ENCODE results near the gene FNDC3B.

The FNDC3B gene

GRCh38 chr3:172138792-172139507 lies 99.6 kb downstream of the FNDC3B start:
- DNase-seq: peak in 1 of 5 experiments; percentile 57

DNA sequence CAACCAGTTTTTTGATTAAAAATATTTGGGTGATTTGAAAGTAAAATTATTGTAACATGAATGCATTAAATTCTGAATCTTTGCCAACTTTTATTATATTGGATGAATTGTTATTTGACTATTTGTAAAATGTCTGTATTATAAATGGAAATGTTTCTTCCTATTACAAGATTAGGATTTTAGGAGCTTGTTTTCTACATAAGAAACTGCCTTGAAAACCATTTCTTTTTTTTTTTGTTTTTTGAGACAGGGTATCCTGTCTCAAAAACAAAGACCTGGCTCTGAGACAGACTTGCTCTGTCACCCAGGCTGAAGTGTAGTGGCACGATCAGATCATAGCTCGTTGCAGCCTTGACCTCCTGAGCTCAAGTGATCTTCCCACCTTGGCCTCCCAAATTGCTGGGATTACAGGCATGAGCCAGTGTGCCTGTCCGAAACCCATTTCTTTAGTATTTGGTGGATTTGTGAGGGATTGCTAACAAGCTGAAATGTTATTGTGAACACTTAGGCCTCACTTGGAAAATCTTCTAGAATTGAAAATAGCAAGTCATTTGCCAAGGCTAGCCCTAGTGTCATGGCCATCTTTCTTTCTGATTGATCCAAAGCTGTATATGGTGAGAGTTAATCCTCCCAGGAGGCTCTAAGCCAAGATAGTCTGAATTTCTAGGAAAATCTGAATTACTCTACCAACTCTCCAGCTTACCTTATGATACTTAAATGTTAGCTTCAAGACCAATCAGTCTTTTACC lies 100.3 kb downstream of the FNDC3B start:
- no peak for DNase-seq

GRCh38 chr3:172140499-172141391 lies 101.4 kb downstream of the FNDC3B start:
- DNase-seq: no peak

DNA sequence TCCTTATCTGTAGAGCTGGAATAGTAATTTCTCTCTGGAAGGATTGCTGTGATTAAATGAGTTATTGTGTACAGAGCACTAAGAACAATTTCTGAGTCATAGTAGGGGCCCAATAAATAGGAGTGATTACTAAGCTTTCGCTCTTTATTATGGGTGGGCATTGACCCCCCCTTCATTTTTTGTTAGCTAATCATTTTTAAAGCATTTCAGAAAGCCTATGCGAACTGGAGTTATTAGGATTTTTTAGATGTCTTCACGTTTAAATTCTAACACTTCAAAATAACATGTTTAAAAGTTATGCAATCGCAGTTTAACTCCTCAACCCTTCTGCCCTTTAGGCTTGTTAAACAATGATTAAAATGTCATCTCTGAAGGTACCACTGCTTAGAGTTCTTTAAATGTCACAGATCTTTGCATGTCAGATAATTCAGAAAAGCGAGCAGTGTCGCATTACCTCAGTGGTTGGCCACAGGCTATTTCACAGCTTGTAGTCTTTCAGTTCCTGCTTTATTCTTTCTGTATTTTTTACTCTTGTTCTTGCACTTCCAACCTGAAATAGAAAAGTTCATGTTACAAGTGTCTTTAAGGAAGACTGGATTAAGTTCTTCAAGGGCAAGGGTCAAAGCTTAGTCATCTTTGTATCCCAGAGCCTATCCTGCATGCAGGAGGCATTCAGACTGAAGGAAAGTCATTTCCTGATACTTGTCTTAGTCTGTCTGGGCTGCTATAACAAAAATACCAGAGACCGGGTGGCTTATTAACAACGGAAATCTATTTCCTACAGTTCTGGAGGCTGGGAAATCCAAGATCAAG lies 102.9 kb downstream of the FNDC3B start:
- DNase-seq: peak in 1 of 5 experiments; percentile 19

DNA sequence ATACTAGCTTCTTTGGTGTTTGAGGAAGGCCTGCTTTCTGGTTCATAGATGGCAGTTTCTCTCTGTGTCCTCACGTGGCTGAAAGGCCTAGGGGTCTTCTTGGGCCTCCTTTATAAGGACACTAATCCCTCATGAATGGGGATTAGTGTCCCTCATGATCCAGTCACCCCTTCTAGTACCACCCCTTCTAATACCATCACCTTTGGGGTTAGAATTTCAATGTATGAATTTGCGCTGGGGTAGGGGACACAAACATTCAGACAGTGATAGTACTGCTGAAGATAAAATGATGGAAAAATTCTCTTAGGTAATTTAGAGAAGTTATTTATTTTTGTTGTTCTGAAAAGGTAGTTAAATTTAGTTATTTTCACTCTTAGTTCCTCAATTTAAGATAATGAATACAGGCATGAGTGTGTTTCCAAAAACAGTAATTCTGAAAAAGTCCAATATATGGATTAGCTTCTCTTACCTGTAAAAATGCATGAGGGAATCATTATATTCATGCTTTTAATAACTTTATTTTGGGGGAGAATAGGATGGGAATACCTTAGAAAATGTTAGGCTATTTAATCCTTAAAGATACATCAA lies 103.6 kb downstream of the FNDC3B start:
- DNase-seq: no peak

- no peak for DNase-seq
These were observed 104.5 kb downstream of the FNDC3B start for GRCh38 chr3:172143739-172144497.

- no peak for DNase-seq
These were observed 105.2 kb downstream of the FNDC3B start for GRCh38 chr3:172144601-172145000.

DNA sequence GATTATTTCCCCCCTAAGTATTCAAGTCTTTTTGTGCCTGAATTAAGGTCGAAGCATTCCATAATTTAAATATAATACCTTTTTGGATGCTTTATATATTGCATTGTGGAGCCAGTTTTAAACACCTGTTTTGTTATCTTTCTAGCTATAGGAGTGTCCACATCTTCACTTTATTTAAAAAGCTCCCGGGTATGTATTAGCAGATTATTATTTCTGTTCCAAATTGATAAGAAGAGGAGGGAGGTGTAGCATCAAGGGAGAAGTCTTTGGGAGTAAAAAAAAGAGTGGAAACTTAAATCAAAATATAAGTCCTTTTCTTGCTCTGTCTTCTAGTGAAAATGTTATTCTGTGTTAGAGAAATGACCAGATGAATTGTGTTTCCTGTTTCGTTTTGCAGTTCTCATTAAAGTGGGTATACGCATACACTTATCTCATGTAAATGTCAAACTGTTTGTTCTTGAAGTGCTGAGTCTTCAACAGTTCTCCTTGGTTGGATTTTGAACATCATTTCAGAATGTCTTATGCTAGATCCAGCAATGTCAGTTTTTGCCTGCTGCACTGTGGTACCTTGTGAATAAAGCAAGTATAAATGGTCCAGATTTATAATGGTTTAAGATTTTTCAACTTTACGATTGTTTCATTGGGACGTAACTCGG lies 105.8 kb downstream of the FNDC3B start:
- DNase-seq: peak in 1 of 5 experiments; percentile 58

GRCh38 chr3:172146349-172146748 lies 107.0 kb downstream of the FNDC3B start:
- DNase-seq: peak in 1 of 5 experiments; percentile 30

GRCh38 chr3:172147113-172147818 lies 107.9 kb downstream of the FNDC3B start:
- DNase-seq: no peak

- DNase-seq: no peak
These were observed 108.9 kb downstream of the FNDC3B start for GRCh38 chr3:172148241-172148640.

DNA sequence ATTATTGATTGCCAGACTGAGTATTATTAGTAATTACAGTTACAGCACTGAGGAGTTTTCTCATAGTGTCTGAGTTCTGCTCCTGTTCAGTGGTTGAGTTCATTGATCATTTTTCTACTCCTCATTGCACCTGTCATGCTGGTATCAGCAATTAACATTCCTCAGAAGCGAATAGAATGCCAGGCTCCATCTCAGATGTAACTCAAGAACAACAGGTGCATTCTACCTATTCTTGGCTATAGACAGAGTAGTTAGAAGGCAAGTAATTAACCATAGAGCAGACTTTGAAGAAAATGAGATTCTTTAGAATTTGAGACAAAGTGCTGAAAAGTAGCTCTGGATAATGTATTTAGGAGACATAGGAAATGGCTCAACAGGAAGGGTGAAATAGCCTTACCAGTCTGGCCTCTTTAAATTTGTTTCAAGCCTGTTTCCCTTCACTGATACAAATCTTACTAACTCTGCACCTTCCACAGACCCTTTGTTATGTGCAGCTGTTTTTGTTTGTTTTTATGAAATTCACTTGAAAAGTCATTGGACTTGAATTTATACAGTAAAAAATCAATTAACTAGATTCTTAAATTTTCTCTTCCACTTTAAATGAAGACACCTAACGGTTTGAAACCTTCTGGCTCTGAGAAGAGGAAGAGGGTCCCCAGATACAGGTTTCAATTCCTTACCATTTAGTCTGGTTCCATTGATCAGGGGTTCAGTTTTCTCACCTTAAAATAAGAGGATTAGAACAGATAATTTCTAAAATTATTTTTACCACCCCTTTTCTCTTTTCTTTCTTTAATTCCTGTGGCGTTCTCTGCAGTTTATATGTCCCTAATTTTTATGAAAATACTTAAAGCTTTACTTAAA lies 109.6 kb downstream of the FNDC3B start:
- no peak for DNase-seq

GRCh38 chr3:172150268-172150667 lies 110.9 kb downstream of the FNDC3B start:
- no peak for DNase-seq

GRCh38 chr3:172150913-172151650 lies 111.7 kb downstream of the FNDC3B start:
- no peak for DNase-seq

DNA sequence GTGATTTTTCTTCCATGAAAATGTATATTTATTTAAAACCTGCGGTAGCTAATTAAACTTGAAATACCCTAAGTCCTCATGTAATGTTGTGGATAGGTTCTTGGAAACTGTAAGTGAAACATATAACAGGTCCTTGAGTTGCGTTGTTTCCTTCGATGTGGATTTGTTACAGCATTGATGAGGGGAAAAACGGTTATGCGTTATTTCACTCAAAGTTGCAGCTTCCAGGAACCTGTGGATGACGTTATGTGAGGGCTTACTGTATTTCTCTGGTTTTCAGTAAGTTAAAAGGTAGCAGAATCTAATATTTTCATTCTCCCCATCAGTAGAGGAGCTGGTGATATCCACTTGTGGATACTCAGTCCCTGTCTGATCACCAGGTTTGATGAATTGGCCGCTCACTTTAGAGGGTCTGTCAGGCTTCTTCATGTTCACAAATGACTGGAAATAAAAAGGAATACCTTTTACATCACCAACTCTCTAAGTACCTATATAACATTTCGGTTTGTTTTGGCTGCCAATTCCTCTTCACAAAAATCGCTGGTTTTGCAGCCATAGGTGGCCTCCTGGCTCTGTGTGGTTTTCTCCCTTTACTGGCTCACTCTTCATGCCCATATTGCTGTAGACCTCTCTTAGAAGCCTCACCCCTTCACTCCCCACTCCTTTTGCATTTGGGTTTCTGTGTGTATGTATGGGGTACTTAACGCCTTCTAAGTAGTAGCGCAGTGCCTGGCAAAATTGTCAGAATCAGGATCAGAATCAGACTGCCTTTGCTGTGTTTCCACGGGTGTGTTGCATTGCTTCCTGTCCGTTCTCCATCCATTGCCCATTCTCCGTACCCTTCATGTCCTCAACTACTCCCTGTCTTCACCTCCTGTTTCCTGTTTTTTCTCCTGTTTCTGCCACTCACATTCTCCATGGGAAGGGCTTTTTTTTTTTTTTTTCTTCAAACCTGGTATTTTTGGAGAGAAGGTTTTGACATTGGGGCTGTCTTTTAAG lies 112.6 kb downstream of the FNDC3B start:
- DNase-seq: no peak

DNA sequence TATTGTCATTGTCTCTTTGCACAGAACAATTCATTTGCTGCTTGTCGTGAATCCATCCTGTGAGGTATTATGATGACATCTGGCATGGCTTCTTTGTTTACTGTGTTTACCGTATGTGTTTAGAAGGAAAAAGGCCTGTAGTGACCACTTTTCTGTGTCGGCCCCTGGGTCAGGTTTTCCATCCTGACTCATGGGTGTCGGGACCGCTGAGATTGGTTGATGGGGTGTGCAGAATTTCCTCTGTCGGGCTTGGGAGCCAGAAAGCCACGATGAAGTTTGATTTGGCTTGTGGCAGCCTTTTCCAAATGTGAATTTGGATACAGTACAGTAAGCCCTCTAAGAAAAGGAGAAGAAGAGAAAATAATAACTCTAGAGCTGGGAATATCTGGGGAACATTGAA lies 113.5 kb downstream of the FNDC3B start:
- no peak for DNase-seq
